Mesendoderm (in vitro differentiated cells): ENCODE data around the gene TGFBI.
A peak's percentile ranks its signal among the peaks of the same experiment; 100 is the strongest.

Experiments
- DNase-seq: peaks from one replicate; pipeline ENCODE4 v3.0.0; 2013
- H2AK5ac ChIP-seq: 2 replicates; pipeline ENCODE4 v1.6.1; 2013; ENCODE audit warnings: low read length, inconsistent platforms
- H2BK120ac ChIP-seq: 2 replicates; pipeline ENCODE4 v1.6.1; 2013; ENCODE audit warnings: low read depth, mild to moderate bottlenecking, low read length, moderate library complexity, mixed read lengths
- H2BK15ac ChIP-seq: replicated peaks from 2 replicates; pipeline ENCODE4 v1.6.1; 2013; ENCODE audit warnings: low read depth, mild to moderate bottlenecking, moderate library complexity
- H2BK5ac ChIP-seq: 2 replicates; pipeline ENCODE4 v1.6.1; 2013; ENCODE audit warnings: low read length, inconsistent platforms
- H3K18ac ChIP-seq: 2 replicates; pipeline ENCODE4 v1.6.1; 2013; ENCODE audit warnings: mild to moderate bottlenecking, low read length, mixed read lengths
- H3K23ac ChIP-seq: one replicate; pipeline ENCODE4 v1.6.1; 2013; ENCODE audit warnings: low read length
- H3K27ac ChIP-seq: 2 replicates; pipeline ENCODE4 v1.5.1; 2013; ENCODE audit warnings: low read depth, mild to moderate bottlenecking, inconsistent platforms, low read length, moderate library complexity
- H3K27me3 ChIP-seq: 2 replicates; pipeline ENCODE4 v1.6.1; 2013; ENCODE audit warnings: low read length, control low read depth, mild to moderate bottlenecking, inconsistent platforms; ENCODE audit not compliant: insufficient read depth, poor library complexity
- H3K36me3 ChIP-seq: 2 replicates; pipeline ENCODE4 v1.6.1; 2013; ENCODE audit warnings: low read length, inconsistent platforms; ENCODE audit not compliant: control insufficient read depth, insufficient read depth
- H3K4ac ChIP-seq: one replicate; pipeline ENCODE4 v1.6.1; 2013; ENCODE audit warnings: low read depth, mild to moderate bottlenecking, low read length, moderate library complexity
- H3K4me1 ChIP-seq: 2 replicates; pipeline ENCODE4 v1.6.1; 2013; ENCODE audit warnings: low read depth, low read length, inconsistent platforms; ENCODE audit not compliant: control insufficient read depth
- H3K4me2 ChIP-seq: 2 replicates; pipeline ENCODE4 v1.6.1; 2013; ENCODE audit warnings: low read length
- H3K4me3 ChIP-seq: 2 replicates; pipeline ENCODE4 v1.5.1; 2013; ENCODE audit warnings: mild to moderate bottlenecking, low read length
- H3K56ac ChIP-seq: one replicate; pipeline ENCODE4 v1.6.1; 2013; ENCODE audit warnings: low read length
- H3K79me1 ChIP-seq: 2 replicates; pipeline ENCODE4 v1.6.1; 2013; ENCODE audit warnings: low read length, inconsistent platforms
- H3K79me2 ChIP-seq: 2 replicates; pipeline ENCODE4 v1.6.1; 2013; ENCODE audit warnings: mild to moderate bottlenecking, low read length; ENCODE audit not compliant: control insufficient read depth, insufficient read depth
- H3K9ac ChIP-seq: 2 replicates; pipeline ENCODE4 v1.6.1; 2013; ENCODE audit warnings: low read length, inconsistent platforms
- H4K5ac ChIP-seq: one replicate; pipeline ENCODE4 v1.6.1; 2013; ENCODE audit warnings: low read length
- H4K8ac ChIP-seq: one replicate; pipeline ENCODE4 v1.6.1; 2013; ENCODE audit warnings: low read depth, mild to moderate bottlenecking, control low read depth, low read length, moderate library complexity
- WGBS: extraction: QIAGEN DNeasy Blood & Tissue Kit; methylation state at CpG from one replicate; pipeline ENCODE4 v1.1.7; 2013; ENCODE audit warnings: low lambda C conversion rate, missing lambda C conversion rate; ENCODE audit not compliant: insufficient coverage; ENCODE audit errors: extremely low coverage; 5-methylcytosine and 5-hydroxymethylcytosine counted together

The TGFBI gene

GRCh38 chr5:136098176-136098575 lies 69.4 kb downstream of the TGFBI start:
- Histone ChIP-seq H3K4me2 (no peak overlapping the region), H3K36me3 (no peaks in the 10 kb centered on the region), H3K79me1 (no peaks in the 10 kb centered on the region), H3K56ac (no peak overlapping the region), H3K4me1 (peaks cover 5% of the 10 kb centered on the region), H2BK5ac (no peak overlapping the region), H3K79me2 (no peaks in the 10 kb centered on the region), H4K5ac (no peak overlapping the region), H4K8ac (no peak overlapping the region), H3K4ac (no peak overlapping the region), H2BK120ac (no peak overlapping the region), H2AK5ac (no peak overlapping the region), H3K27ac (peak overlapping the region; percentile 11), H3K23ac (no peak overlapping the region), H3K9ac (no peak overlapping the region), H3K4me3 (no peak overlapping the region), H2BK15ac (no peak overlapping the region), H3K18ac (peak overlapping the region; percentile 51), H3K27me3 (no peaks in the 10 kb centered on the region)
- peak; percentile 83 for DNase-seq
- no CpG with 5 or more reads among the region's 4 CpGs for WGBS

GRCh38 chr5:136099870-136100269 lies 71.1 kb downstream of the TGFBI start:
- WGBS: no CpG with 5 or more reads among the region's 3 CpGs
- Histone ChIP-seq H3K9ac (no peak overlapping the region), H3K27me3 (no peaks in the 10 kb centered on the region), H3K36me3 (no peaks in the 10 kb centered on the region), H3K4me1 (peaks cover 11% of the 10 kb centered on the region), H2BK120ac (no peak overlapping the region), H4K8ac (no peak overlapping the region), H3K23ac (no peak overlapping the region), H2AK5ac (no peak overlapping the region), H3K56ac (no peak overlapping the region), H2BK15ac (no peak overlapping the region), H3K4me3 (no peak overlapping the region), H4K5ac (no peak overlapping the region), H2BK5ac (no peak overlapping the region), H3K79me2 (no peaks in the 10 kb centered on the region), H3K79me1 (no peaks in the 10 kb centered on the region), H3K18ac (no peak overlapping the region), H3K27ac (no peak overlapping the region), H3K4me2 (no peak overlapping the region), H3K4ac (no peak overlapping the region)
- DNase-seq: no peak

DNA sequence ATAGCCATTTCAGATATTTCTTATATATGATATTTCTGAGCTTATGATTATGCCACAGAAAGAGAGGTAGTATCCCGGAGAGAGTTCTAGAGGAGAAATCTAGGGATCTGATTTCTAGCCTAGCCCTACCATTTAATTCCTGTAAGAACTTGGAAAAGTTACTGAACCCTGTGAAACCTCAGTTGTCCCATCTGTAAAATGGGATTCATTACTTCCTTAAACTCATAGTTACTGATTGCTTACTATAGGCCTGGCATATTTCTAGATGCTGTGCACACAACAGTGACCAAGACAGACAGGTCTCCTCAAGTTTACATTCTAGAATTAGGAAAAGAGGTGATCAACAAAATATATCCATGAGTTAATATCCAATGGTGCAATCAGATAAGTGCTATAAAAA lies 73.1 kb downstream of the TGFBI start:
- Histone ChIP-seq H4K5ac (no peak overlapping the region), H3K4me1 (peaks cover 13% of the 10 kb centered on the region), H3K4me3 (no peak overlapping the region), H3K79me1 (no peaks in the 10 kb centered on the region), H3K18ac (no peak overlapping the region), H3K4me2 (no peak overlapping the region), H2AK5ac (no peak overlapping the region), H3K27ac (no peak overlapping the region), H3K36me3 (no peaks in the 10 kb centered on the region), H2BK15ac (no peak overlapping the region), H3K56ac (no peak overlapping the region), H3K9ac (no peak overlapping the region), H4K8ac (no peak overlapping the region), H2BK5ac (no peak overlapping the region), H3K4ac (no peak overlapping the region), H3K23ac (no peak overlapping the region), H2BK120ac (no peak overlapping the region), H3K27me3 (no peaks in the 10 kb centered on the region), H3K79me2 (no peaks in the 10 kb centered on the region)
- no CpG with 5 or more reads among the region's 1 CpG for whole genome bisulfite sequencing
- no peak for DNase-seq

GRCh38 chr5:136103118-136103517 lies 74.3 kb downstream of the TGFBI start:
- H3K79me2 ChIP-seq: no peaks in the 10 kb centered on the region
- H3K4me1 ChIP-seq: peaks cover 12% of the 10 kb centered on the region
- DNase-seq: no peak
- no peak overlapping the region for H2BK5ac ChIP-seq
- no peak overlapping the region for H2BK15ac ChIP-seq
- H3K4ac ChIP-seq: no peak overlapping the region
- whole genome bisulfite sequencing: no CpG with 5 or more reads among the region's 1 CpG
- H3K4me2 ChIP-seq: no peak overlapping the region
- no peak overlapping the region for H2AK5ac ChIP-seq
- no peak overlapping the region for H4K5ac ChIP-seq
- no peak overlapping the region for H3K18ac ChIP-seq
- H3K27ac ChIP-seq: no peak overlapping the region
- H3K79me1 ChIP-seq: no peaks in the 10 kb centered on the region
- H3K9ac ChIP-seq: no peak overlapping the region
- no peaks in the 10 kb centered on the region for H3K36me3 ChIP-seq
- H3K23ac ChIP-seq: no peak overlapping the region
- H4K8ac ChIP-seq: no peak overlapping the region
- no peak overlapping the region for H2BK120ac ChIP-seq
- H3K27me3 ChIP-seq: no peaks in the 10 kb centered on the region
- no peak overlapping the region for H3K4me3 ChIP-seq
- H3K56ac ChIP-seq: no peak overlapping the region

DNA sequence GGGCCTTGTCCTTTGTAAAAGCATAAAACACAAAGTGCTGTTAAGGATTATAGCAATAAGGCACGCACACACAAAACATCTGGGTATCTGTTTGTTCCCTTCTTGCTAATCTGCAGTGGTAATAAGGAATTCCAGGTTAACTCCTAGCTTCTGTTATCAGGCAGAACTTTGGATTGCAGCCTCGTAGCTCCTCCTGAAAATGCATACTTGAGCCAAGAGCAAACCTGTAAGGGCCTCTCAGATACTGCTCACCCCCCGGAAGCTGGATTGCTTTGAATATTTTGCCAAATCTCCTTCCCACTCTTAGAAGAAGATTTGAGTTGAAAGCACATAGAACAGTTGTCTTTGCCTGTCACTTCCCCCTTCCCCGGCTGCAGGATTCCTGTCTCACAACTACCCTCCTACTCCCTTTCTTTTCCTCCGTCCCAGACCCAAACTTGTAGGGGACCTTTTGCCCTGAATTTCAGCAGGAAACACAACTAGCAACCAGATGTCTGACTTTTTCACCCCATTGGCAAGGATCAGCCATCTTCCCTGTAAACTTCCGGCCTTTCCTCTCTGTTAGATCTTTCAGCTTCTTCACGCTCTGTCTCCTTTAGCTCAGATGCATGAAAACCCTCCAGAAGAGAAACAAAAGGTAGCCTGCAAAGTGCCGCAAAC lies 75.6 kb downstream of the TGFBI start:
- peak overlapping the region; percentile 45 for H3K56ac ChIP-seq
- H4K5ac ChIP-seq: no peak overlapping the region
- H2AK5ac ChIP-seq: no peak overlapping the region
- H3K23ac ChIP-seq: no peak overlapping the region
- H3K79me2 ChIP-seq: no peaks in the 10 kb centered on the region
- H2BK120ac ChIP-seq: no peak overlapping the region
- no peak overlapping the region for H4K8ac ChIP-seq
- no peak overlapping the region for H3K4me2 ChIP-seq
- no peaks in the 10 kb centered on the region for H3K79me1 ChIP-seq
- DNase-seq: peak; percentile 33
- no peaks in the 10 kb centered on the region for H3K36me3 ChIP-seq
- no peaks in the 10 kb centered on the region for H3K27me3 ChIP-seq
- H3K4me1 ChIP-seq: peaks cover 9% of the 10 kb centered on the region
- H3K18ac ChIP-seq: no peak overlapping the region
- H3K4ac ChIP-seq: no peak overlapping the region
- no peak overlapping the region for H3K27ac ChIP-seq
- H3K4me3 ChIP-seq: no peak overlapping the region
- peak overlapping the region; percentile 27 for H3K9ac ChIP-seq
- no CpG with 5 or more reads among the region's 8 CpGs for WGBS
- H2BK15ac ChIP-seq: no peak overlapping the region
- no peak overlapping the region for H2BK5ac ChIP-seq
